AG04450 (cell line): Measurements from ENCODE around the gene NAP1L1. TPM values are rescaled to one million over a fixed set of nuclear protein-coding genes. Genes with fewer than 3 reads are reported as not detected.

Experiments
- CTCF ChIA-PET: fragments of 300-600, 350-600 bp; formaldehyde crosslinking; extraction: SDS; loops from one replicate; lab custom pipeline; 2022; ENCODE audit warnings: antibody characterized with exemption, inconsistent platforms; lab: Charles Lee
- POLR2A ChIA-PET: fragments of 350-600 bp; formaldehyde crosslinking; extraction: SDS; loops from one replicate; lab custom pipeline; 2021; ENCODE audit warnings: antibody characterized with exemption, inconsistent platforms; lab: Yijun Ruan, JAX
- DNase-seq: peaks from one replicate; pipeline ENCODE4 v3.0.0-alpha.2; 2011; ENCODE audit warnings: low read depth, low spot score
- H3K27ac ChIP-seq: one replicate; pipeline ENCODE4 v1.5.1; 2012; ENCODE audit warnings: low read depth, low read length, control low read depth
- H3K27me3 ChIP-seq: one replicate; pipeline ENCODE4 v1.6.0; 2012; ENCODE audit warnings: low read length; ENCODE audit not compliant: control insufficient read depth, insufficient read depth
- H3K4me3 ChIP-seq: 2 replicates; pipeline ENCODE4 v1.5.1; 2011; ENCODE audit warnings: mild to moderate bottlenecking, low read depth, low read length, control low read depth
- H3K9me3 ChIP-seq: 2 replicates; pipeline ENCODE4 v1.5.1; 2012; ENCODE audit warnings: low read length; ENCODE audit not compliant: control insufficient read depth, insufficient read depth
- CTCF ChIP-seq: IDR thresholded peaks from 2 replicates; pipeline ENCODE4 v1.5.1; 2011; ENCODE audit warnings: low read depth, low read length, control low read depth, inconsistent platforms
- polyA plus RNA-seq: library from polyadenylated mRNA; depleted of rRNA; stranded (reverse); fragments of >200 nt; gene quantifications from 2 replicates; pipeline ENCODE4 v1.2.3, GENCODE V29; 2011

The NAP1L1 gene
- polyA plus RNA-seq, 1 experiment = 593 TPM

- no peak for DNase-seq
- Histone ChIP-seq H3K4me3 (no peak overlapping the region), H3K9me3 (no peaks in the 10 kb centered on the region), H3K27ac (no peak overlapping the region), H3K27me3 (no peaks in the 10 kb centered on the region)
- TF ChIP-seq CTCF = no peak
- ChIA-PET CTCF (no interaction called here), POLR2A (no interaction called here)
Measured at GRCh38 chr12:75997658-75998057, 86.8 kb downstream of the NAP1L1 start.

- Histone ChIP-seq H3K27me3 (no peaks in the 10 kb centered on the region), H3K4me3 (no peak overlapping the region), H3K27ac (no peak overlapping the region), H3K9me3 (no peaks in the 10 kb centered on the region)
- no peak for DNase-seq
- ChIA-PET POLR2A (no interaction called here), CTCF (no interaction called here)
- TF ChIP-seq CTCF = no peak
Measured at GRCh38 chr12:75996861-75997447, 87.5 kb downstream of the NAP1L1 start.

GRCh38 chr12:75995691-75996090 lies 88.8 kb downstream of the NAP1L1 start:
- Histone ChIP-seq H3K9me3 (no peaks in the 10 kb centered on the region), H3K27me3 (no peaks in the 10 kb centered on the region), H3K4me3 (no peak overlapping the region), H3K27ac (no peak overlapping the region)
- TF ChIP-seq CTCF = no peak
- DNase-seq = no peak
- POLR2A ChIA-PET = interaction anchor here (0.6 kb wide), 1 partner anchor 96 kb away, joined by 4 read pairs; no protein-coding TSS in a partner anchor
- CTCF ChIA-PET = no interaction called here

- CTCF ChIA-PET = no interaction called here
- TF ChIP-seq CTCF = no peak
- no peak overlapping the region for H3K4me3 ChIP-seq
Measured at GRCh38 chr12:75994069-75994740, 90.3 kb downstream of the NAP1L1 start.

GRCh38 chr12:75991753-75992152 lies 92.7 kb downstream of the NAP1L1 start:
- Histone ChIP-seq H3K9me3 (no peaks in the 10 kb centered on the region), H3K4me3 (no peak overlapping the region), H3K27ac (no peak overlapping the region), H3K27me3 (no peaks in the 10 kb centered on the region)
- ChIA-PET CTCF (no interaction called here), POLR2A (no interaction called here)
- TF ChIP-seq CTCF = no peak
- no peak for DNase-seq

More at GRCh38 chr12:75994069-75994740, 90.3 kb downstream of the NAP1L1 start:
- no peaks in the 10 kb centered on the region for H3K9me3 ChIP-seq
- H3K27me3 ChIP-seq = no peaks in the 10 kb centered on the region
- POLR2A ChIA-PET = no interaction called here
- H3K27ac ChIP-seq = no peak overlapping the region
- DNase-seq = no peak
